ENCODE data around the gene SEL1L3. TPM values are rescaled to one million over a fixed set of nuclear protein-coding genes. Genes with fewer than 3 reads are reported as not detected.

The SEL1L3 gene
- total RNA-seq, 1 donor = 83.5 TPM

DNA sequence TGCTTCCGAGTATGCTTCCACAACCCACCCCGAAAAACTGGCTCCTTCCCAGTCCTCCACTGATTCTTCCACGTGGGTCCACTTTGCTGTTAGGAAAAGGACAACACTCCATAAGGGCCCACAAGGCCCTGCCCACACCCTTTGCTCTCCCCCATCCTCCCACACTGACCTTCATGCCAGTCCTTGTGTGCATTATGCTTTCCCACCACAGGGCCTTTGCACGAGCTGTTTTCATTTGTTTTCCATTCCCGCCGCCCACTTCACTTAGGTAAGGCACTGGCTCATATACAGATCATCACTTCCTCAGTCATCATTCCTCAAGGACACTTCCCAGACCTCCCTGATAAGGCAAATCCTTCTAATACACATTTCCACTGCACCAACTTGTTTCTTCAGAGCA, 16.8 kb upstream of the SEL1L3 start:
- TF ChIP-seq, protein P1, sequence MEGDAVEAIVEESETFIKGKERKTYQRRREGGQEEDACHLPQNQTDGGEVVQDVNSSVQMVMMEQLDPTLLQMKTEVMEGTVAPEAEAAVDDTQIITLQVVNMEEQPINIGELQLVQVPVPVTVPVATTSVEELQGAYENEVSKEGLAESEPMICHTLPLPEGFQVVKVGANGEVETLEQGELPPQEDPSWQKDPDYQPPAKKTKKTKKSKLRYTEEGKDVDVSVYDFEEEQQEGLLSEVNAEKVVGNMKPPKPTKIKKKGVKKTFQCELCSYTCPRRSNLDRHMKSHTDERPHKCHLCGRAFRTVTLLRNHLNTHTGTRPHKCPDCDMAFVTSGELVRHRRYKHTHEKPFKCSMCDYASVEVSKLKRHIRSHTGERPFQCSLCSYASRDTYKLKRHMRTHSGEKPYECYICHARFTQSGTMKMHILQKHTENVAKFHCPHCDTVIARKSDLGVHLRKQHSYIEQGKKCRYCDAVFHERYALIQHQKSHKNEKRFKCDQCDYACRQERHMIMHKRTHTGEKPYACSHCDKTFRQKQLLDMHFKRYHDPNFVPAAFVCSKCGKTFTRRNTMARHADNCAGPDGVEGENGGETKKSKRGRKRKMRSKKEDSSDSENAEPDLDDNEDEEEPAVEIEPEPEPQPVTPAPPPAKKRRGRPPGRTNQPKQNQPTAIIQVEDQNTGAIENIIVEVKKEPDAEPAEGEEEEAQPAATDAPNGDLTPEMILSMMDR (IDR thresholded peaks at IDR 0.05; ENCODE audit: insufficient read depth, low read length) = no peak
- no peak overlapping the region for H3K4me3 ChIP-seq (ENCODE audit: low read depth, low read length)
- DNase-seq (ENCODE audit: low read depth) = no peak

DNA sequence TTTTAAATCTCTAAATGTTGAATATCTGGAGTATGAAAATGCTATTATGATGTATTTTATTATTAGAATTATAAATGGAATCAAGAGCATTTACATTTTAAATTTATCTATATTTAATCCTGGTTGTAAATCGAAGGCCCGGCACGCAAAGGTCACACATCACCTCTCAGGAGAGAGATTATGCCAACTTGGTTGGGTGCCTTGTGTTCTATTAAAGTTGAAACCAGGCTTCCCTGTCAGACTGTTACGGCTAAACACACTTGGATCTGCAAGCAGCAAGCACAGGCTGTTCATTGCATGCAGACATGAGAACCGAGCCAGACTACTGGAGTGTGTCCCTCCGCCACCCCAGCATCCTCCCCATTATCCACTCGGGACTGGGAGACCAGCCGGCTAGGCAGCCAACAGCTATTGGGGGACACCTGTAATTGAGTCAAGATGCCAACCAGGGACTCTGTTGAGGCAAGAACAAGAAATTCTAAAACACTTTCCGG, 16.4 kb upstream of the SEL1L3 start:
- H3K4me3 ChIP-seq (ENCODE audit: low read depth, low read length) = no peak overlapping the region
- DNase-seq (ENCODE audit: low read depth) = no peak
- TF ChIP-seq, protein P1 (IDR thresholded peaks at IDR 0.05; ENCODE audit: insufficient read depth, low read length) = no peak

DNA sequence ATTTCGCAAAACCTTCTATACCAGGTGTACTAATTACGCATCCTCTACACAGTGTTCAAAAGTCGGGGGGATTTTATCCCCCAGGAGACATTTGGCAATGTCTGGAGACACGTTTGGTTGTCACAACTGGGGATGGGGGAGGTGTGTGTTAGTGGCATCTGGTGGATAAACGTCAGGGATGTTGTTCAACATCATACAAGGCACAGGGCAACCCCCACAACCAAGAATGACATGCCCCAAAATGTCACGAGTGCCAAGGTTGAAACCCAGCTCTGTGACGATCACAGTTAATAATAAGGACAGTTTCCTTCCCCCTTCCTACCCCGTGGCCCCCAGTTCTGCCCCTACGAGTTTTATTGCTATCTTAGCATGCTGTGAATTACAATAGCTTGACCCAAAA, 15.9 kb upstream of the SEL1L3 start:
- DNase-seq (ENCODE audit: low read depth) = no peak
- TF ChIP-seq, protein P1 (IDR thresholded peaks at IDR 0.05; ENCODE audit: insufficient read depth, low read length) = no peak
- no peak overlapping the region for H3K4me3 ChIP-seq (ENCODE audit: low read depth, low read length)

- DNase-seq (ENCODE audit: low read depth) = no peak
- H3K4me3 ChIP-seq (ENCODE audit: low read depth, low read length) = no peak overlapping the region
- TF ChIP-seq, protein P1 (IDR thresholded peaks at IDR 0.05; ENCODE audit: insufficient read depth, low read length) = no peak
These were observed 12.5 kb upstream of the SEL1L3 start for GRCh38 chr4:25875281-25875745.

DNA sequence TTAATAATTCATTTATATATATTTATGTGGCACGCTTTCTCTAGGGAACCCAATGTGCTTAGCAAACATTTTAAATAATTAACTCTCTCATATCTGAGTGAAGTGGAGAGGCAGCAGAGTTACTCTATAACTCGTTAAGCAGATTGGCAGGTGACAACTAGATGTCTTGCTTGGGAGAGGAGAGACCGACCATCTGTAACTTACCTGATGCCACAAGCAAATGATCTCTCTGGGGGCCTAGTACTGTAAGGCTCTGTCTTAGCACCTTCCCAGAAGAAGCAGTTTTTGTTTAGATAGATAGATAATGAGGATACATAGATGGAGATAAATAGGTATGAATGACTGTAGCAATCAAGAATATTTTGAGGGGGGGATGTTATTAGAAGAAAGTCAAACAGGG, 11.9 kb upstream of the SEL1L3 start:
- TF ChIP-seq, protein P1 (IDR thresholded peaks at IDR 0.05; ENCODE audit: insufficient read depth, low read length) = no peak
- DNase-seq (ENCODE audit: low read depth) = no peak
- H3K4me3 ChIP-seq (ENCODE audit: low read depth, low read length) = no peak overlapping the region

- TF ChIP-seq, protein P1 (IDR thresholded peaks at IDR 0.05; ENCODE audit: insufficient read depth, low read length) = no peak
- DNase-seq (ENCODE audit: low read depth) = no peak
These were observed 10.9 kb upstream of the SEL1L3 start for GRCh38 chr4:25873632-25874129.

More at GRCh38 chr4:25873632-25874129, 10.9 kb upstream of the SEL1L3 start:
- H3K4me3 ChIP-seq (ENCODE audit: low read depth, low read length) = no peak overlapping the region
